ENCODE measurements around the gene NHS. TPM values are rescaled to one million over a fixed set of nuclear protein-coding genes. Genes with fewer than 3 reads are reported as not detected.

NHS gene
- total RNA-seq, 1 experiment from 2014 or later, result 3.0 TPM

GRCh38 chrX:17674601-17675000, 299.6 kb downstream of the NHS start:
- no peak for DNase-seq (ENCODE audit: low spot score)

- DNase-seq (ENCODE audit: low spot score), result no peak
Measured at GRCh38 chrX:17679261-17679660, 304.3 kb downstream of the NHS start.

GRCh38 chrX:17679820-17680219, 304.8 kb downstream of the NHS start:
- no peak for DNase-seq (ENCODE audit: low spot score)

GRCh38 chrX:17680732-17681413, 305.9 kb downstream of the NHS start:
- no peak for DNase-seq (ENCODE audit: low spot score)

GRCh38 chrX:17682259-17682658, 307.3 kb downstream of the NHS start:
- DNase-seq (ENCODE audit: low spot score), result no peak

GRCh38 chrX:17685026-17685425, 310.0 kb downstream of the NHS start:
- no peak for DNase-seq (ENCODE audit: low spot score)

GRCh38 chrX:17687648-17688047, 312.6 kb downstream of the NHS start:
- no peak for DNase-seq (ENCODE audit: low spot score)

GRCh38 chrX:17689971-17690409, 315.0 kb downstream of the NHS start:
- DNase-seq (ENCODE audit: low spot score), result peak; percentile 80

- DNase-seq (ENCODE audit: low spot score), result peak; percentile 26
Measured at GRCh38 chrX:17692709-17693346, 317.8 kb downstream of the NHS start.

GRCh38 chrX:17697191-17697590, 322.2 kb downstream of the NHS start:
- DNase-seq (ENCODE audit: low spot score), result no peak

GRCh38 chrX:17700976-17701375, 326.0 kb downstream of the NHS start:
- DNase-seq (ENCODE audit: low spot score), result no peak

GRCh38 chrX:17703201-17703600, 328.2 kb downstream of the NHS start:
- peak; percentile 34 for DNase-seq (ENCODE audit: low spot score)

- DNase-seq (ENCODE audit: low spot score), result no peak
Measured at GRCh38 chrX:17705211-17705610, 330.2 kb downstream of the NHS start.

GRCh38 chrX:17706676-17707075, 331.7 kb downstream of the NHS start:
- DNase-seq (ENCODE audit: low spot score), result peak; percentile 23

- no peak for DNase-seq (ENCODE audit: low spot score)
Measured at GRCh38 chrX:17707731-17708130, 332.7 kb downstream of the NHS start.

- no peak for DNase-seq (ENCODE audit: low spot score)
Measured at GRCh38 chrX:17710871-17711301, 335.9 kb downstream of the NHS start.

- no peak for DNase-seq (ENCODE audit: low spot score)
Measured at GRCh38 chrX:17713288-17713687, 338.3 kb downstream of the NHS start.

- no peak for DNase-seq (ENCODE audit: low spot score)
Measured at GRCh38 chrX:17718649-17719165, 343.7 kb downstream of the NHS start.

GRCh38 chrX:17719711-17720110, 344.7 kb downstream of the NHS start:
- no peak for DNase-seq (ENCODE audit: low spot score)

- no peak for DNase-seq (ENCODE audit: low spot score)
Measured at GRCh38 chrX:17721715-17722114, 346.7 kb downstream of the NHS start.

- no peak for DNase-seq (ENCODE audit: low spot score)
Measured at GRCh38 chrX:17725181-17725580, 350.2 kb downstream of the NHS start.

GRCh38 chrX:17732138-17732783, 357.3 kb downstream of the NHS start:
- no peak for DNase-seq (ENCODE audit: low spot score)

GRCh38 chrX:17735406-17735805, 360.4 kb downstream of the NHS start:
- no peak for DNase-seq (ENCODE audit: low spot score)
